ENCODE data around the gene PCDH10. TPM values are rescaled to one million over a fixed set of nuclear protein-coding genes. Genes with fewer than 3 reads are reported as not detected.

PCDH10 gene
- polyA plus RNA-seq, 5 donors, result 0.40 to 1.1 (median 0.78) TPM

DNA sequence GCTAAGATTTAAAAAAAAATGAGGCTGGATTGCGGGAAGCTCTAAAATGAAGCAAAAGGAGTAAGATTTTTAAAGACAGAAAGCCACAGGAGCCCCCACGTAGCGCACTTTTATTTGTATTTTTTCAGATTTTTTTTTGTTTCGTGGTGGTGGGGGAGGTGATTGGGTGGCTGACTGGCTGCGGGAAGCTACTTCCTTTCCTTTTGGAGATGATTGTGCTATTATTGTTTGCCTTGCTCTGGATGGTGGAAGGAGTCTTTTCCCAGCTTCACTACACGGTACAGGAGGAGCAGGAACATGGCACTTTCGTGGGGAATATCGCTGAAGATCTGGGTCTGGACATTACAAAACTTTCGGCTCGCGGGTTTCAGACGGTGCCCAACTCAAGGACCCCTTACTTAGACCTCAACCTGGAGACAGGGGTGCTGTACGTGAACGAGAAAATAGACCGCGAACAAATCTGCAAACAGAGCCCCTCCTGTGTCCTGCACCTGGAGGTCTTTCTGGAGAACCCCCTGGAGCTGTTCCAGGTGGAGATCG is 908 bp downstream of the PCDH10 start:
- DNase-seq, result no peak

DNA sequence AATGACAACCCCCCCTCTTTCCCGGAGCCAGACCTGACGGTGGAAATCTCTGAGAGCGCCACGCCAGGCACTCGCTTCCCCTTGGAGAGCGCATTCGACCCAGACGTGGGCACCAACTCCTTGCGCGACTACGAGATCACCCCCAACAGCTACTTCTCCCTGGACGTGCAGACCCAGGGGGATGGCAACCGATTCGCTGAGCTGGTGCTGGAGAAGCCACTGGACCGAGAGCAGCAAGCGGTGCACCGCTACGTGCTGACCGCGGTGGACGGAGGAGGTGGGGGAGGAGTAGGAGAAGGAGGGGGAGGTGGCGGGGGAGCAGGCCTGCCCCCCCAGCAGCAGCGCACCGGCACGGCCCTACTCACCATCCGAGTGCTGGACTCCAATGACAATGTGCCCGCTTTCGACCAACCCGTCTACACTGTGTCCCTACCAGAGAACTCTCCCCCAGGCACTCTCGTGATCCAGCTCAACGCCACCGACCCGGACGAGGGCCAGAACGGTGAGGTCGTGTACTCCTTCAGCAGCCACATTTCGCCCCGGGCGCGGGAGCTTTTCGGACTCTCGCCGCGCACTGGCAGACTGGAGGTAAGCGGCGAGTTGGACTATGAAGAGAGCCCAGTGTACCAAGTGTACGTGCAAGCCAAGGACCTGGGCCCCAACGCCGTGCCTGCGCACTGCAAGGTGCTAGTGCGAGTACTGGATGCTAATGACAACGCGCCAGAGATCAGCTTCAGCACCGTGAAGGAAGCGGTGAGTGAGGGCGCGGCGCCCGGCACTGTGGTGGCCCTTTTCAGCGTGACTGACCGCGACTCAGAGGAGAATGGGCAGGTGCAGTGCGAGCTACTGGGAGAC is 1.6 kb downstream of the PCDH10 start:
- peak; percentile 19 to 20 for DNase-seq

DNA sequence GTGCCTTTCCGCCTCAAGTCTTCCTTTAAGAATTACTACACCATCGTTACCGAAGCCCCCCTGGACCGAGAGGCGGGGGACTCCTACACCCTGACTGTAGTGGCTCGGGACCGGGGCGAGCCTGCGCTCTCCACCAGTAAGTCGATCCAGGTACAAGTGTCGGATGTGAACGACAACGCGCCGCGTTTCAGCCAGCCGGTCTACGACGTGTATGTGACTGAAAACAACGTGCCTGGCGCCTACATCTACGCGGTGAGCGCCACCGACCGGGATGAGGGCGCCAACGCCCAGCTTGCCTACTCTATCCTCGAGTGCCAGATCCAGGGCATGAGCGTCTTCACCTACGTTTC is 2.2 kb downstream of the PCDH10 start:
- peak; percentile 2 to 9 for DNase-seq

DNA sequence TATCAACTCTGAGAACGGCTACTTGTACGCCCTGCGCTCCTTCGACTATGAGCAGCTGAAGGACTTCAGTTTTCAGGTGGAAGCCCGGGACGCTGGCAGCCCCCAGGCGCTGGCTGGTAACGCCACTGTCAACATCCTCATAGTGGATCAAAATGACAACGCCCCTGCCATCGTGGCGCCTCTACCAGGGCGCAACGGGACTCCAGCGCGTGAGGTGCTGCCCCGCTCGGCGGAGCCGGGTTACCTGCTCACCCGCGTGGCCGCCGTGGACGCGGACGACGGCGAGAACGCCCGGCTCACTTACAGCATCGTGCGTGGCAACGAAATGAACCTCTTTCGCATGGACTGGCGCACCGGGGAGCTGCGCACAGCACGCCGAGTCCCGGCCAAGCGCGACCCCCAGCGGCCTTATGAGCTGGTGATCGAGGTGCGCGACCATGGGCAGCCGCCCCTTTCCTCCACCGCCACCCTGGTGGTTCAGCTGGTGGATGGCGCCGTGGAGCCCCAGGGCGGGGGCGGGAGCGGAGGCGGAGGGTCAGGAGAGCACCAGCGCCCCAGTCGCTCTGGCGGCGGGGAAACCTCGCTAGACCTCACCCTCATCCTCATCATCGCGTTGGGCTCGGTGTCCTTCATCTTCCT is 2.7 kb downstream of the PCDH10 start:
- peak; percentile 0 to 11 for DNase-seq

DNA sequence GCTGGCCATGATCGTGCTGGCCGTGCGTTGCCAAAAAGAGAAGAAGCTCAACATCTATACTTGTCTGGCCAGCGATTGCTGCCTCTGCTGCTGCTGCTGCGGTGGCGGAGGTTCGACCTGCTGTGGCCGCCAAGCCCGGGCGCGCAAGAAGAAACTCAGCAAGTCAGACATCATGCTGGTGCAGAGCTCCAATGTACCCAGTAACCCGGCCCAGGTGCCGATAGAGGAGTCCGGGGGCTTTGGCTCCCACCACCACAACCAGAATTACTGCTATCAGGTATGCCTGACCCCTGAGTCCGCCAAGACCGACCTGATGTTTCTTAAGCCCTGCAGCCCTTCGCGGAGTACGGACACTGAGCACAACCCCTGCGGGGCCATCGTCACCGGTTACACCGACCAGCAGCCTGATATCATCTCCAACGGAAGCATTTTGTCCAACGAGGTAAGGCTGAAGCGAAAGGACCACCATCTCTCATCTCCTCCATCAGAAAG is 3.3 kb downstream of the PCDH10 start:
- peak; percentile 6 to 9 for DNase-seq

DNA sequence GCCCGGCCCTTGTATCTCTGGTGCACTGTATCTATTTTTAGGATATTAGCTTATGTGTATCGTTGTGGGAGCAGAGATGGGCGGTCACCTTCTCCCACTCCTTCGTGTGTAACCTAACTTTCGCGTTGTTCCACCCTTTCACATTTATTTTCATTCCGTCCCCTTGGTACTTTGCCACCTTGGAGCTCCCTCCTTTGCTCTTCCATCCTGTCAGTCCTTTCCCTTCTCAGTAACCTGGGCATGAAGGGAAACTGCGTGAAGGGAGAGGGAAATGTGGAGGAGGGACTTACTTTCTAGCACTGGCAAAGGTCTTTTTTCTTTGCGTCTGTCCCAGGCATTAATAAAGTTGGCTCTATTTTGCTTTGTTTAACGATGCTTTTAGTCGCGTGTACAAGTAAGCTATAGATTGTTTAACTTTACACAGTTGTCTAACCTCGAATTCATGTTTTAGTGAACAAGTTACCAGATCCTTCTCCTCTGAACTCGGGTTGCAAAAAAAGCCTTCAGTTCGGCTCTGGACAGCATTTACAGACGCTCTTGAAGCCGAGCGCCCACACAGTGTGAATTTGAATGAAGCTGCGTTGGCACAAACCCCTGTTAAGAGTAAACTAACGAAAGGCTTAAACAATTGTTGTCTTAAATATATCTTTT is 3.9 kb downstream of the PCDH10 start:
- peak; percentile 11 to 13 for DNase-seq

DNA sequence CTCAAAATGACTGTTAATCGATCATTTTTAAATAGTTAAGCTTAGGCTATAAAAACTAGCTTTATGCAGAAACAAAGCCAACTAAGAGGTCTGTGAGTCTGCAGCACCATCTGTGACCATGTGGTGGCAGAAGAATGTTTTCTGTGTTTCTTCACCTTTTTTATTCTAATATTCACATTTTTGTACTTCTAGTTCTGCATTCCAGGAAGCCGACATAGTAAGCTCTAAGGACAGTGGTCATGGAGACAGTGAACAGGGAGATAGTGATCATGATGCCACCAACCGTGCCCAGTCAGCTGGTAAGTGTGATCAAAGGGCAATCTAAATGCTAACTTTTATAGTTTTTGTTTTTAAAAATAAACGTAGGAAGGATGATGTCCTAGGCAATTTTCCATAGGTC is 5.6 kb downstream of the PCDH10 start:
- peak; percentile 15 to 20 for DNase-seq

DNA sequence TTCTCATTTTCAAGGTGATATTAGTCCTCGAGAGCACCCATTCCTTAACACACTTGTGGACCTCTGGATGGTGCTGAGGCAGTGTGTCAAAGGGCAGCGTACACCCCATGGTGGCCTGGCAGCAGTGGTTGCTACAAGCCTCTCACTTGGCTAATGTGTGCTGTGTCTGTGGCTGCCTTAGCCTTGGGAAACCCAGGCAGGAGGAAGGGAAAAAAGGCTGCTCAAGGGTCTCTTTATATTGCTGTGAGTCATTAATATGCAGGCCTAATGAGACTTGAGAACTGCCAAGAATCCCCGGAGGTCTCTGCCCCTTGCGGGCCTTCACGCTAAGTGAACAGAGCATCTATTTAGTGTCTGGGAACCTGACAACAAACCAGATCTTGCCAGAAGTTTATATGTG is 7.0 kb downstream of the PCDH10 start:
- DNase-seq, result no peak

DNA sequence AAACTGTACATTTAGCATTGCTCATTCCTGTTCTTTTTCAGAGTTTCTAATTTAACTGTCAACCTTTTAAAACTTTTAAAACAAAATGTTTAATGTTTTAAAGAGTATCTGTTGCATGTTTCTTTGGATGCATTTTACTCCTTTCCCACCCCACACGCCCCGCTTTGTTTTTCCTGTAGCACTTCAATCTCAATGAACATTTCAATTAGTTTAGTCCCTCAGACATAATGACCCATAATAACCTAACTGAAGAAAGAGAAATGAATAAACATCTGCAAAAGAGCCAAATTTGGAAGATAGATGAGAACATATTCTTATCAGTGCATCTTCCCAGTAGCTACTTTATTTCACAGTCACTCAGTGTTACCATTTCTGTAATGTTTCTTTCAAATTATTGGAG is 7.5 kb downstream of the PCDH10 start:
- DNase-seq, result no peak

DNA sequence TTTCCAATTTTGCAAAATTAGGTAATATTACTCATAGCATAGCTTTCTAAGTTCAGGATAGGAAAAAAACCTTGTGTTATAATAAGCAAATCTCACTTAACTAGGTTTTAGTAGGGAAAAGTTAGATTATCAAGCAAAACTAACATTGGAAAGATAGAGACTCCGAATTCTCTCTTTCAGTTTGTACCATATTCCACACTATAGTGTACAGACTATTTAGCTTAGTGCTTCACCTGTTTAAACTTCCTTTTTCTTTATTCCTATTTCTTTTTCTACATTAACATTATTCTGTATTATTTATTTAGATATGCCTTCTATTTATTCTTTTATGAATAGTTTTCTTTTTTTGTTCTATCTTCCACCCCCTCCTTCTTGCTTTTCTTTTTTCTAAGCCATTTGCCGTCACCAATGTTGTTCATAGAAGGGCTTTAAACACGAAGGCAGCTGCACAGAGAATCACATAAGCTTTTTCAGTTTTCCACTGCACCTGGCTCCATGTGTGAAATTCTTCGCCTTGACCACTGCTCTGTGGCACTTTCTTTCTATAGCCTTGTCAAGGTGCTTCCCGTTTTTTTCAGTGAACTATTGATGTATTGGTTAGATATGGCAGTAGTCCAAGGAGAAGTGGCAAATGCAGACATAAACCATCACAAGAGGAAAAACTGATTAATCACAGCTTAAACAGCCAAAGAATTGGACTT is 8.5 kb downstream of the PCDH10 start:
- DNase-seq, result no peak

DNA sequence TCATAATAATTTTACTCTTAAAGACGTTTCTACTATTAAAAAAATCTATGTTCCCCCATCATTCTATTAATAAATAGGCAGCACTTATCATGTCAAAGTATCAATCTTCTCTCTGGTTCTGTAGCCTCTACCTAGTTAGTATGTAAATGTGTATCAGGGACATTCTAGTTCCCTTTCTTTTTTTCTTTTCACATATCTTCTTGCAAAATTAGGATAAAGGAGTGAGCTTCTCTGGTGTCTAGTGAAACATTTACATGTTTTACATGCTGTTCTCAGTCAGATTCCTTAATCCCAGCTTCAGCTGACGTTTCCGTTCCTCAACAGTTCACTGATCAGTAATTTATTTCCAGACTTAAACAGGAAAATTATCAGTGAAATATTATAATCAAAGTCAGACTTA is 11.8 kb downstream of the PCDH10 start:
- DNase-seq, result no peak

DNA sequence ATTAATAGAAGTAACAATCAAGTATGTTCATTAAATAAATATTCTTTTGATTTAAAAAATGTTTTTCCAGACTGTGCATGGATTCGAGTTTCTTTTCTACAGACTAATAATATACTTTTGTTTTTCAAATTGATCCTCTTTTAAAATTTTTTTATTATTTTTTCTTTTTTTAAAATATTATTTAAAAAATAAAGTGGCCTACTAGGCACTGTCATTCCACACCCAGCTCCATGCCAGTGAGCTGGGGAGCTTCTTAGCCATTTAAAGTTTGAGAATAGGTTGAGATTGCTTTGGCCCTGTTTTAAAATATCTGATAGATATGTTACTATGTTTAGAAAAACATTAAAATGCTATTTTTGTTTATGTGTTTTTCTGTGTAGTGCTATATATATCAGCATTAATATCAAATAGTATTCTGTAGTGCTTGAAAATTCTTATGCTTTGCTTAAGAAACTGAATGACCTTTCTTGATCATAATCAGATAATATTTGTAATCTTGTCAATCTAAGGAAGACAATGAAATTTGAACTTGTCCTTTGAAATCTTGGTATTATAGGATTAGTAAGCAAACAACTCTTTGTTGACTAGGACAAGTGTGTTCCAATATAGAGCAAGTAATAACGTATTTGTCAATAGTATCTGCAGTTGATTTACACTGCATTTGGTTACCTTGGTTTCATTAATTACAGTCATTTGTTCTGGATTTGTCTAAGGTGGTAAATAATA is 12.6 kb downstream of the PCDH10 start:
- no peak for DNase-seq

DNA sequence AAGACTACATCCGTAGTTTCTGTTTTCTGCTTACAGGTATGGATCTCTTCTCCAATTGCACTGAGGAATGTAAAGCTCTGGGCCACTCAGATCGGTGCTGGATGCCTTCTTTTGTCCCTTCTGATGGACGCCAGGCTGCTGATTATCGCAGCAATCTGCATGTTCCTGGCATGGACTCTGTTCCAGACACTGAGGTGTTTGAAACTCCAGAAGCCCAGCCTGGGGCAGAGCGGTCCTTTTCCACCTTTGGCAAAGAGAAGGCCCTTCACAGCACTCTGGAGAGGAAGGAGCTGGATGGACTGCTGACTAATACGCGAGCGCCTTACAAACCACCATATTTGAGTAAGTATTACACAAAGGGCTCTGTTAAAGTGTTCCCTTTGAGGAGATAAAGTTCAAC is 13.8 kb downstream of the PCDH10 start:
- DNase-seq, result no peak

DNA sequence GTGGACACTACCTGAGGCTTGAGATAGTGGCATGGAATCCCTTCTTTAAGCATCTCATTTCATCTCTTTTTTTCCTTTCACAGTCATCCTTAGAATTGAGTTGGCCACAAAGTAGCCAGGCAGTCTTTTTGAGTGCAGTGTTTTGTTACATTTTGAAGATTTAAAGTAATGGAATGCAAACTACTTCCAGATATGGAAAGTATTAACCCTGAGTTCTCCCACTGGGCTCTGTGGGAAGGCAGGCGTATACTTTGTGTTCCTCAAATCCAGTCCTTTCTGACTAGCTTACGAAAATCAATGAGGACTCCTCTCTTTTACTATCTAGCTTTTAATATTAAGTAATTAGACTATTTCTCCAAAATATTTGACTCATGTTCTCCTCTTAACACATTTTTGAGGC is 29.9 kb downstream of the PCDH10 start:
- DNase-seq, result no peak

DNA sequence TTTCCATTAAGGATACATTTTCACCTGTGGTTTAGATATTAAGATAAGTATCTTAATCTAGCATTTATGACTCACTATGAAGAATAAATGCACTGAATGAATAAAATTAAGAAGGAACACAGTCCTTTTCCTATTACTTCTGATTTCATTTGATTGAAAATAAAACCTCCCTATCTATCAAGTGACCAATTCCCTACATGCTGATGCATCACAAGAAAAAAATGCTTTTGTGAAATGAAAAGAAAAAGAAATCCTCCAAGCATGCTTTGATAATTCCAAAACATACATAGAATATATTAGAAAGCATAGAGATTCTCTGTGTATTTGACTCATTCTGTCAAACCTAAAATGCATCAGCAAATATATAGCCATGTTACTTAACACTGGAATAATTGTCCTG is 37.1 kb downstream of the PCDH10 start:
- DNase-seq, result no peak

DNA sequence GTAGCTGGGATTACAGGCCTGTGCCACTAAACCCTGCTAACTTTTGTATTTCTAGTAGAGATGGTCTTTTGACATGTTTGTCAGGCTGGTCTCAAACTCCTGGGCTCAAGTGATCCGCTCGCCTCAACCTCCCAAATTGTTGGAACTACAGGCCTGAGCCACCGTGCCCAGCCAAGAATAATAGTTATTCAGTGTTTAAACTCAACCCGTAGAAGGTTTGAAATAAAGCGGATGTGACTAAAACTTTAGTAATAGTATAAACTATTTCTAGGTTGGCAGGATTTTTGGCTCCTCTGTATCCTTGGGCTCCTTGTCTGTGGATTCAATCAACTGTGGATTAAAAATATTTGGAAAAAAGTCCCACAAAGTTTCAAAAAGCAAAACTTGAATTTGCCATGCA is 37.8 kb downstream of the PCDH10 start:
- DNase-seq, result no peak

DNA sequence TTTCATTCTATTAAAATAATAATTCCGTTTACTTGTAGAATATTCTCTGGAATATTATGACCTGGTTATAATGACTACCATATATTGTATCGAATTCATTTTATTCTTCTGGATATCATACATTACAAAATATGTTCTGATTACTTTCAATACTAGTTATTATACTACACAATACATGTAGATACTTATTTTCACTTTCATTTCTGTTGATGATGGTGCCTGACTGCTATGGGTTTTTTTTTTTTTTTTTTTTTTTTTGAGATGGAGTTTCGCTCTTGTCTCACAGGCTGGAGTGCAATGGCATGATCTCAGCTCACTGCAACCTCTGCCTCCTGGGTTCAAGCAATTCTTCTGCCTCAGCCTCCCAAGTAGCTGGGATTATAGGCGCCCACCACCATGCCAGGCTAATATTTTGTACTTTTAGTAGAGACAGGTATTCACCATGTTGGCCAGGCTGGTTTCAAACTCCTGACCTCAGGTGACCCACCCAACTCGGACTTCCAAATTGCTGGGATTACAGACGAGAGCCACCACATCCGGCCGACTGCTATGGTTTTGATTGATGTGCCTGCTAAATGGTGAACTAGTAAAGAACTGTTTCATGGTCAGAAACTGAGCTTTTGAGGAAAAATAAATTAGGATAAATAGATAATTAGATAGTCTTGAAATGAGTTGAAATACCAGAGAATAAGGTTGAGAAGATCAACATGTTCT is 39.5 kb downstream of the PCDH10 start:
- no peak for DNase-seq

DNA sequence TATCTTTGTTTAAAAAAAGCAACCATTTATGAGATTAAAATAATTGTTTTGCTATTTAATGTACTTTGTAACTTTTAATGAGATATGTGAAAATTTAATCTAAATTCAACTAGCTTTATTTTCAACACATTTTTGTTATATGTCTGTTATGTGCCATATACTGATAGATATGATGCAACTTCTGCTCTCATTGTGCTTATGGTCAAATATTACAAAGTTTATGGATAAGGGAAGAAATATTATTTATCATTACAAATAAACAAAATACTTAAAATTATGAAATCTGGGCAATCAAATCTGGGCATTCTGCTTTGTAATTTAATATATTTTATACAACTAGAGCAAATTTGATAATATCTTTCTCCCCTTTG is 40.0 kb downstream of the PCDH10 start:
- no peak for DNase-seq

DNA sequence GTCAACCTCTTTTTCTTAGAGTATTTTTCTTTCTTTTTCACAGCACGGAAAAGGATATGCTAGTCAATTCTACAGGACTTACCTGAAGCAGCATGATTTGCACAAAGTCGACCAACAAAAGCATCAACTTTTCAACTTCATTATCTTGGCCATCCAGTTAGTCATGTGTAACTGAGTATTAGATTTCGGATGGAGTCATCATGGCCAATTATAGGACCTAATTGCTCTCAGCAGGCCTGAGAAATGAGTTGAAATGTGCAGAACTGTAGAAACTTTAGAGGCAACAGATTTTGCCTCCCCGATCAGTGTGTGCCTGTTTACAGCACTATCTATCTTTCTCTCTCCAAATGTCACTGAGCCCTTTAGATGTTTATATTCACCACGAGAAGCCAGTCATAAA is 41.0 kb downstream of the PCDH10 start:
- no peak for DNase-seq

DNA sequence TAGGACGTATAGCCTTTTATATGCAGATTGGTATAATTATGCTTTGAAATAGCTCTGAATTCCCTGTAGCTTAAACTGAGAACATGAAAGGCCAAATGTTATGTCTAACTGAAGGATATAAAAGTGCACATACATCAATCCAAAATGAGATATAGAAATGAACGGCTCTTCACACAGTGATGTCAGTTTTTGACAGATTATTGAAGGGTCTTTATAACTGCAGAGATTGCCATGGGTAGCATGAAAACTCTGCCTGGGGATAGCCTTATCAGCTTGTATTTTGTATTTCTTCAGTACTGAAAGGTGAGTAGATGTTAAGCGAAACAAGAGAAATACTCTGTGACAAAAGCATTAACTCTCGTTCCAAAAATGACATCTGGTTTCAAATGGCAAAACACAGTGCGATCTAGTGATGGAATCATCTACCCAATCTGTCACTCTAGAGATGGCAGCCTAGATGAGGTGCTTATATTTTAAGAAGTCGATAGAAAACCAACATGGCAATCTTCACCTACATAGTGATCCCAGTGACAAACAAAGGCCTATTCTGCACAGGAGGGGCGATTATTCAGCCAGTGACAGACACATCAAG is 59.7 kb downstream of the PCDH10 start:
- DNase-seq, result no peak

Data from right lung (tissue), 5 donors.